Measurements from ENCODE around the gene CACNG6. TPM values are rescaled to one million over a fixed set of nuclear protein-coding genes. Genes with fewer than 3 reads are reported as not detected.
A peak's percentile ranks its signal among the peaks of the same experiment; 100 is the strongest.

Gene CACNG6
- total and polyA plus RNA-seq, 5 experiments from 2014 or later, result not detected

DNA sequence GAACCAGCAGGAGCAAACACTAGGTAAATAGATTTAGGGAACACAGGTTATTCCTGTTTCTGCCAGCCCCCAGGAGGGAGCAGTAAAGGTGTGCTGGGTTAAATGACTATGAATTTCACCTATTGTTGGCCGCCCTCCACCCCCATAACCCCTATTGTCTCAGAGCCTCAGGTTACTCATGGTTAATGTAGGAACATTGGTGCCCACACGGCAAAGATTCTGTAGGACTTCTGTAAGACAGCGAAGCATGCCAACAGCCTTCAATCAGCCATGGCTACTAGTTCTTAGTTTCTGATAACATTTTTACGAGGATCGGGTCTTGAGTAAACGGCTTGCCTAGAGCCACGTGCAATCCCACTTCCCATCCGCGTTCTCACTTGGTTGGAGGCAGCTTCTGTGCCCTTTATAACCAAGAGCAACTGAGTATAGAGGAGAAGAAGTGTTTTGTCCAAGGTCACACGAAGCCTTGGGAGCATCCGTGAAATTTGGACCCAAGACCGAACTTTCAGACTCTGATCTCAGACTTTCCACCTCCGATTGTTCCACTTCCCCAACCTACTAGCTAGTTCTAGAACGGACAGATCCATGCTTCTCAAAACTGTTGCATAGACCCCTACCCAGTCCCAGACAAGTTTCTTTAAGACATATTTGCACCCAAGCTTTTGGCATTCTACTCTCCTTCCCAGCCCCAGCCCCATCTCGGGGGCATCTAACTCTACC, 33.8 kb upstream of the CACNG6 start:
- H3K27me3 Mint-ChIP-seq, result peaks cover 39 to 74% (median 54%) of the 10 kb centered on the region in 5 donors
- H3K27ac Mint-ChIP-seq, result no peak overlapping the region
- peaks cover 4 to 29% (median 11%) of the 10 kb centered on the region in 4 donors for H3K4me1 Mint-ChIP-seq
- H3K9me3 Mint-ChIP-seq, result peaks cover 0 to 14% (median 2%) of the 10 kb centered on the region in 9 donors
- POLR2A ChIA-PET, result no interaction called here
- no peak for ATAC-seq
- H3K36me3 Mint-ChIP-seq, result peaks cover 0 to 10% (median 4%) of the 10 kb centered on the region in 3 donors
- no peak overlapping the region for H3K4me3 Mint-ChIP-seq
- DNase-seq, result no peak

DNA sequence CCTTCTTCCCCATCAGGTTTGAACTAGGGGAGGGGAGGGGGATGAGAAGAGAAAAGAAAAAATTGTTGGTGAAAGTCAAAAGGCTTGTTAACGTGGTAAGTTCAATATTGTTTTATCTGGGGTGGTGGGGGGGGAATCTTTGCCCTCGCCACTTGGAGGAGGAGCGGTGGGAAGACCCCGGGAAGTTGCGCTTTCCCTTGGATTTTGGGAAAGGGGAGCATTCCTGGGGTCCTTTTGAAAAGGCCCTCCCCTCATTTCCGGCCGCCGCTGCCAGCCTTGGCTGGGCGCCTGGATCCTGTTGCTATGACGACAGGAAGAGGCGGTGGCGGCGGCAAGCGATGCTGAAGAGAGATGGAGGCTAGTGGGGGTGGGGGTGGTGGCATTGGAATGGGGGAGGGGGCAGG, 33.3 kb upstream of the CACNG6 start:
- H3K4me1 Mint-ChIP-seq, result peaks cover 4 to 29% (median 11%) of the 10 kb centered on the region in 4 donors
- peaks cover 0 to 14% (median 2%) of the 10 kb centered on the region in 9 donors for H3K9me3 Mint-ChIP-seq
- ATAC-seq (no peak), DNase-seq (no peak)
- POLR2A ChIA-PET, result no interaction called here
- H3K27me3 Mint-ChIP-seq, result peaks cover 39 to 74% (median 54%) of the 10 kb centered on the region in 5 donors
- H3K36me3 Mint-ChIP-seq, result peaks cover 0 to 10% (median 4%) of the 10 kb centered on the region in 3 donors
- no peak overlapping the region for H3K27ac Mint-ChIP-seq
- H3K4me3 Mint-ChIP-seq, result no peak overlapping the region

DNA sequence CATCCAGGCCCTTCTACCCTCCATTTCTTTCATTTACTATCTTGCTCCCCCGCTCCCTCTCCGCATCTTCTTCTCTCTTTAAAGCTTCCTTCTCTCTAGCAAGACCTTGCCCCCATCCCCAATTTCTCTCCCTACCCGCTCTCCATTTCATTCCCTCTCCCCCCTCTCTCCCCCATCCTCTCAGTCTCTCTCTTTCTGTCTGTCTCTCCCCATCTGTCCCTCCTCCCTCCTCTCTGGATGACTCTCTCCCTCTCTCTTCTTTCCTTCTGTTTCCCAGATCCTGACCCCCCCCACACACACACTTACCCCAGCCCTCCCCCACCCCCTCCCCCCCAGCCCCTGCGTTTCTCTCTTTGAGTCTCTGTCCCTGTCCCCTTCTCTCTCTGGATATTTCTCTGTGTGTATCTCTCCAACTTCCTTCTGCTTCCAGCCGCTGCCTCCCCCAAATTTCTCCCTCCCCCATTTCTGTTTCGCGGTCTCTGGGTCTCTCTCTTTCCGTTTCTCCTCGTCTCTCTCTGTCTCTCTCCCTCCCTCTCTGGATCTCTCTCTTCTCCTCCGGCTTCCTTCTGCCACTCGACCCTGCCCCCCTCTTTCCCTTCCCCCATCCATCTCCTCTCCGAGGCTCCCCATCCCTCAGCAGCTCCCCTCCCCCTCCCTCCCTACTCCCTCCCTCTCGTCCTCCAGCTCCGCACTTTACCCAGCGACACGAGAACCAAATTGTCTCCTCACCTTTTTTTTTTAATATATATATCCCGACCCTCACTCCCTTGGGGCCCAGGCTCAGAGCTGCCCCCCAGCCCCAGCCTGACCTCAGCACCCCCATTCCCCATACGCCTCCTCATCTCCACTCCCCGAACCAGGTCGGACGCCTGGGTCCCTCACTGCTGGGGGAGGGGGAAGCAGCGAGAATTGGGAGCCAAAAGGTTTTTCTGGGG, 32.3 kb upstream of the CACNG6 start:
- peak overlapping the region in 1 of 10 donors; percentile 20 for H3K4me3 Mint-ChIP-seq
- H3K27me3 Mint-ChIP-seq, result peaks cover 41 to 83% (median 57%) of the 10 kb centered on the region in 5 donors
- H3K4me1 Mint-ChIP-seq, result peaks cover 4 to 37% (median 13%) of the 10 kb centered on the region in 4 donors
- POLR2A ChIA-PET, result interaction anchor here (0.7 kb wide), 1 partner anchor 571 kb away, joined by 3 read pairs; no protein-coding TSS in a partner anchor
- ATAC-seq (no peak), DNase-seq (no peak)
- peaks cover 0 to 11% (median 0%) of the 10 kb centered on the region in 9 donors for H3K9me3 Mint-ChIP-seq
- peak overlapping the region in 1 of 10 donors; percentile 35 for H3K27ac Mint-ChIP-seq
- peaks cover 0 to 10% (median 5%) of the 10 kb centered on the region in 3 donors for H3K36me3 Mint-ChIP-seq

DNA sequence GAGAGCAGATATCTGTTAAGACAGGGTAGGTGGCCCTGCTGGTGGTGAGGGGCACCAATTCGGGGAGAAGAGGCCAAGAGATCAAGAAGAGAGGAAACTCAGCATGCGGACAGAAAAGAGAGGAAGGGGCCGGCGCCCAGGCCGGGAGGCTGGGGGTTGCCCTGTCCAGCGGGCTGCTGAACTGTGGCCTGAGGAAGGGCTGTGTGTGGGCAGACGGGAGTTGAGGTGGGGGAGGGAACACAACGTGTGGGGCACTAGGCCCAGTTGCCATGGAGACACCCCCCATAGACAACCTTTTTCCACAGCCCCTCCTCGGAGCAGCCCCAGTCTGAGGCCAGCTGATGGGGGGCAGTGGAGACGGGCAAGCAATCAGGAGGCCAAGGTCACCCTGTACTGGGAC, 31.2 kb upstream of the CACNG6 start:
- ATAC-seq (no peak), DNase-seq (no peak)
- Mint-ChIP-seq H3K27me3 (peaks cover 46 to 86% (median 63%) of the 10 kb centered on the region in 5 donors), H3K36me3 (peaks cover 0 to 9% (median 5%) of the 10 kb centered on the region in 3 donors), H3K27ac (peak overlapping the region in 1 of 10 donors; percentile 49), H3K4me1 (peaks cover 4 to 48% (median 16%) of the 10 kb centered on the region in 4 donors), H3K4me3 (peak overlapping the region in 1 of 10 donors; percentile 16), H3K9me3 (peaks cover 0 to 11% (median 0%) of the 10 kb centered on the region in 9 donors)
- POLR2A ChIA-PET, result no interaction called here

DNA sequence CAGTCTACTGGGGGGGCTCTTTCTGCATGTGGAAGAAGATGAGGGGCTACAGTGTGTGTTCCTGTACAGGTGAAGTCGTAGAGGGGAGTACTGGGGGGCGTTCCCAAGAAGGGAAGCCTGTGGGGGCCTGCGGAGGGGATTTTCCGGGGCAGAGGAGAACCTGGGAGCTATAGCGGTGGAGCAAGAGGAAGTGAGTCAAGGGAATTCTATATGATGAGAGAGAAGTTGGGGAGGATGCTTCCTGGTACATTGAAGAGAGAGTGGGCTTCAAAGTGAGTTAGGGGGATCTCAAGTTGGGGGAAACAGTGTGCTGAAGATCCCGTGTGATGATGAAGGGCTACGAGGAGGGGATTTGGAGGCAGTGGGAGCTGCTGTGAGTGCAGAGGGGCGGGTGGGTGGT, 30.6 kb upstream of the CACNG6 start:
- no peak for DNase-seq
- Mint-ChIP-seq H3K27ac (peak overlapping the region in 1 of 10 donors; percentile 2), H3K36me3 (peaks cover 0 to 9% (median 4%) of the 10 kb centered on the region in 3 donors), H3K27me3 (peaks cover 48 to 86% (median 66%) of the 10 kb centered on the region in 5 donors), H3K9me3 (peaks cover 0 to 14% (median 0%) of the 10 kb centered on the region in 9 donors), H3K4me3 (no peak overlapping the region), H3K4me1 (peaks cover 6 to 50% (median 18%) of the 10 kb centered on the region in 4 donors)
- POLR2A ChIA-PET, result no interaction called here
- no peak for ATAC-seq

DNA sequence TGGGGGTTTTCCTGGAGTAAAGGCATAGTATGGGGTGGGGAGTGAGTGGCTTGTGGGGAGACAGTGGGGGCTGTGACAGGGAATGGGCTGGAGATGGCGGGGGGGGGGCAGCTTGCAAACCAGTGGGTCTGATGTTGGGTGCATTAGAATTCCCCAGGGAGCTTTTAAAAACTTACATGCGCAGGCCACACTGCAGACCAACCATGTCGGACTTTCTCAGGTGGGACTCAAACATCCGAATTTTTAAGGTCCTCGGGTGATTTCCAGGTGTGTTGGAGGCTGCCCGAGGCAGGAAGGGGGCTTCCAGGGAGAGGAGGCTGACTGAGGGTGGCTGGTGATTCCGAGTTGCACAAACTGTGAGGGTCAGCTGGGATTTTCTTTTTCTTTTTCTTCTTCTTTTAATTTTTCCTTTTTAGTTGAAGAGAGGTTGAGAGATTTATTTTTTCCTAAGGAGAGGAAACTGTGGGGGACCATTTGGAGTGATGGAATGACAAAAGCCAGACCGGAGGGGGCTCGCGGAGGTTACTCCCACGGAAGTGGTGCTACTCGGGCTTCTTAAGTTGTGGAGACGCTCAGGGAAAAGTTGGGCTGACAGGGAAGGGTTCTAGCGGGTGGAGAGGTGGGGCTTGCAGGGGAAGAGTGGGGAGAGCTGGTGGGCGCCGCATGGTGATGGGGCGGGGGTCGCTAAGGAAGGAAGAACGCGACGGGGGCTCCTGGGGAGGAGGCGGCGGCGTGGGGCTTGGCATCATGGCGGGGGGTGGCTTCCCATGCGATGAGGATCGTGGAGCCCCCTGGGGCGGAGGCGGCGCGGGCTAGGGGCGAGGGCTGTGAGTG, 29.7 kb upstream of the CACNG6 start:
- POLR2A ChIA-PET, result no interaction called here
- Mint-ChIP-seq H3K36me3 (peaks cover 0 to 9% (median 4%) of the 10 kb centered on the region in 3 donors), H3K27me3 (peaks cover 50 to 92% (median 71%) of the 10 kb centered on the region in 5 donors), H3K4me3 (peak overlapping the region in 1 of 10 donors; percentile 56), H3K27ac (no peak overlapping the region), H3K9me3 (peaks cover 0 to 14% (median 0%) of the 10 kb centered on the region in 9 donors), H3K4me1 (peaks cover 6 to 50% (median 18%) of the 10 kb centered on the region in 4 donors)
- no peak for DNase-seq
- no peak for ATAC-seq

DNA sequence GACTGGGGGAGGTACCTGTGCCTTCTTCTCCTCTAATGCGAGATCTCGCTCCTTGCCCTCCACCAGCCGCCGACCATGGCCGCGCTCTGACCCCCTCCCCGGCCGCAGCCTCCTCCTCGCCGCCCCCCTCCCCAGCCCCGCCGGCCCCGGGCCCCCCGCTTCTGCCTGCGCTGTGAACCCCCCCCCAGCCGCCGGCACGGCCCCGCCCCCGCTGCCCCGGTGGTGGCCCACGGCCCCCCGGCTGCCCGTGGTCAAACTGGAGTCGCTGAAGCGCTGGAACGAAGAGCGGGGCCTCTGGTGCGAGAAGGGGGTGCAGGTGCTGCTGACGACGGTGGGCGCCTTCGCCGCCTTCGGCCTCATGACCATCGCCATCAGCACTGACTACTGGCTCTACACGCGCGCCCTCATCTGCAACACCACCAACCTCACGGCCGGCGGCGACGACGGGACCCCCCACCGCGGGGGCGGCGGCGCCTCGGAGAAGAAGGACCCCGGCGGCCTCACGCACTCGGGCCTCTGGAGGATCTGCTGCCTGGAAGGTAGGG, 28.5 kb upstream of the CACNG6 start, which contains the start of gene CACNG8:
Gene CACNG8, plus strand, starts transcription at position 51 of the 545 bp plus-strand sequence.
- POLR2A ChIA-PET, result no interaction called here
- Mint-ChIP-seq H3K4me3 (peak within 1 kb of the TSS in 2 of 10 donors; percentile 49 to 56), H3K9me3 (peaks cover 0 to 10% (median 0%) of the 10 kb centered on the region in 9 donors), H3K27me3 (peaks cover 48 to 92% (median 72%) of the 10 kb centered on the region in 5 donors), H3K4me1 (peaks cover 4 to 50% (median 18%) of the 10 kb centered on the region in 4 donors), H3K27ac (no peak within 1 kb of the TSS), H3K36me3 (peaks cover 0 to 9% (median 4%) of the 10 kb centered on the region in 3 donors)
- ATAC-seq, result no peak
- no peak for DNase-seq

DNA sequence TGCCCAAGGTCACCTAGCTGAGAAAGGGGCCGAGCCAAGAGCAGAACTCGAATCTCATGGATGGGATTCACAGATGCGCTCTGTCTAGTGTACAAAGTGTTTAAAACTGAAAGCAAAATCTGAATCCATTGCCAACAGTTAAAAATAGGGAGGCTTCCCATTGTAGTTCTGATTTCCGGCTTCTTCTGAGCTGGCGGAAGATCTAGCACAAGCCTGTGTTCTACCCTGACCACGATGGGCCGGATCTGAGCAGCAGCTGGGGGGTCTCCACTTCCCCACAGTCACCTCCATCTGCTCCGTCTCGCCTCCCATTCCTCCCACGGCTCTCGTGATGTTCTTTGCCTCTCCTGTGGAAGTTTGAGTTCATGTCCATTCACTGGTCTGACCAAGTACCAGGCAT, 26.3 kb upstream of the CACNG6 start:
- POLR2A ChIA-PET, result no interaction called here
- Mint-ChIP-seq H3K36me3 (peaks cover 0 to 4% (median 0%) of the 10 kb centered on the region in 3 donors), H3K4me1 (peaks cover 4 to 38% (median 13%) of the 10 kb centered on the region in 4 donors), H3K27me3 (peaks cover 44 to 79% (median 61%) of the 10 kb centered on the region in 5 donors), H3K4me3 (no peak overlapping the region), H3K9me3 (peaks cover 0 to 7% (median 0%) of the 10 kb centered on the region in 9 donors), H3K27ac (no peak overlapping the region)
- ATAC-seq (no peak), DNase-seq (no peak)

DNA sequence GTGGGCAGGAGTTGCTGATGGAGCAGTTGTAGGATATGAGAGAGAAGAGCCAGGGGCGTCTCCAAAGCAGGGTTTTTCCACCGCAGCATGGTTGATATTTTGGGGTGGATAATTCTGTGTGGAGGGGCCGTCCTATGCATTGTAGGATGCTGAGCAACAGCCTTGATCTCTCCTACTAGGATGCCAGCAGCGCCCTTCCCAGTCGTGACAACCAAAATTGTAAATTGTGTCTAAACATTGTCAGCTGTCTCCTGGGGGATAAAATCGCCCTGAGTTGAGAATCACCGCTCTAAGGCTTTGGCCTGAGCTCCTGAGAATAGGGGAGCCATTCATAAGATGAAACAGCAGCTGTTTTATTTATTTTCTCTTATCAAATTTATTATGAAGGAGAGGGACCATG, 24.5 kb upstream of the CACNG6 start:
- peaks cover 0 to 4% (median 0%) of the 10 kb centered on the region in 3 donors for H3K36me3 Mint-ChIP-seq
- POLR2A ChIA-PET, result interaction anchor here (0.6 kb wide), 1 partner anchor 94 kb away, joined by 5 read pairs; no protein-coding TSS in a partner anchor
- ATAC-seq, result no peak
- no peak for DNase-seq
- peaks cover 0 to 23% (median 9%) of the 10 kb centered on the region in 4 donors for H3K4me1 Mint-ChIP-seq
- peaks cover 0 to 4% (median 0%) of the 10 kb centered on the region in 9 donors for H3K9me3 Mint-ChIP-seq
- H3K27me3 Mint-ChIP-seq, result peaks cover 34 to 74% (median 50%) of the 10 kb centered on the region in 5 donors
- H3K4me3 Mint-ChIP-seq, result no peak overlapping the region
- peak overlapping the region in 1 of 10 donors; percentile 26 for H3K27ac Mint-ChIP-seq

DNA sequence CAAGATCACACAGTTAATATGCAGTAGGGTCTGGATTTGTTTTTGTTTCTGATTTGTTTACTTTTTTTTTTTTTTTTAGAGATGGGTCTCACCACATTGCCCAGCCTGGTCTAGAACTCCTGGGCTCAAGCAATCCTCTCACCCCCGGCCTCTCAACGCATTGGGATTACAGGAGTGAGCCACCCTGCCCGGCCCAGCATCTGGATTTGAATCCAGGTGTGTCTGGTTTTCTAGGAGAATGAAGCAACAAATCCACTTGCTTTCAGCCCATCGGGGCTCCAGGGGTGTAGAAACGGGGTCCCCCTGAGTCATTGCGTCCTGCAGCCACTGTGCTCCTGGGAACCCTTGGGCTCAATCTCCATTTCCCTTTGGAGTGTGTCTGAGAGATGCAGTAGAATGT, 22.1 kb upstream of the CACNG6 start:
- H3K27me3 Mint-ChIP-seq, result peaks cover 34 to 77% (median 46%) of the 10 kb centered on the region in 5 donors
- no peak overlapping the region for H3K4me3 Mint-ChIP-seq
- POLR2A ChIA-PET, result no interaction called here
- ATAC-seq, result no peak
- H3K4me1 Mint-ChIP-seq, result peaks cover 0 to 10% (median 5%) of the 10 kb centered on the region in 4 donors
- H3K36me3 Mint-ChIP-seq, result peaks cover 0 to 2% (median 0%) of the 10 kb centered on the region in 3 donors
- no peak overlapping the region for H3K27ac Mint-ChIP-seq
- DNase-seq, result no peak
- H3K9me3 Mint-ChIP-seq, result peaks cover 0 to 4% (median 0%) of the 10 kb centered on the region in 9 donors

DNA sequence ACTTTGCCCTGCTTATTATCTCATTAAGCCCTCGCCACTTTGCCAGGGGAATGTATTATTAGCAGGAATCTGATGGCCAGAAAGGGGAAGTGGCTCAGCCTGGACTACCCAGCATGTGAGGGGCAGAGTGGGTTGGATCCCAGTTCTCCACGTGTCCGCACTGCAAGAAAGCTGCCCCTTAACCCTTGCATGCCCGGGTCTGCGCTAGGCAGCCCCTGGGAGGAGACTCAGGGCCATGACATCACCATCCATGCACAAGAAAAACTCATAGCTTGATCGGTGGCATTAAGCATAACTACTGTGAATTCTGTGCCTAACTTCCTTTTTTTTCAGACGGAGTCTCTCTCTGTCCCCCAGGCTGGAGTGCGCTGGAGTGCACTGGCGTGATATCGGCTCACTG, 19.8 kb upstream of the CACNG6 start:
- Mint-ChIP-seq H3K4me1 (no peaks in the 10 kb centered on the region), H3K4me3 (no peak overlapping the region), H3K27me3 (peaks cover 25 to 72% (median 35%) of the 10 kb centered on the region in 5 donors), H3K9me3 (no peaks in the 10 kb centered on the region), H3K36me3 (peaks cover 0 to 1% (median 0%) of the 10 kb centered on the region in 3 donors), H3K27ac (peak overlapping the region in 2 of 10 donors; percentile 12 to 20)
- POLR2A ChIA-PET, result interaction anchor here (0.7 kb wide), 1 partner anchor 46 kb away, joined by 7 read pairs; no protein-coding TSS in a partner anchor
- ATAC-seq, result no peak
- no peak for DNase-seq

All from naive thymus-derived CD8-positive, alpha-beta T cell (primary cell).